ENCODE measurements around the gene MUSTN1.

MUSTN1 gene

DNA sequence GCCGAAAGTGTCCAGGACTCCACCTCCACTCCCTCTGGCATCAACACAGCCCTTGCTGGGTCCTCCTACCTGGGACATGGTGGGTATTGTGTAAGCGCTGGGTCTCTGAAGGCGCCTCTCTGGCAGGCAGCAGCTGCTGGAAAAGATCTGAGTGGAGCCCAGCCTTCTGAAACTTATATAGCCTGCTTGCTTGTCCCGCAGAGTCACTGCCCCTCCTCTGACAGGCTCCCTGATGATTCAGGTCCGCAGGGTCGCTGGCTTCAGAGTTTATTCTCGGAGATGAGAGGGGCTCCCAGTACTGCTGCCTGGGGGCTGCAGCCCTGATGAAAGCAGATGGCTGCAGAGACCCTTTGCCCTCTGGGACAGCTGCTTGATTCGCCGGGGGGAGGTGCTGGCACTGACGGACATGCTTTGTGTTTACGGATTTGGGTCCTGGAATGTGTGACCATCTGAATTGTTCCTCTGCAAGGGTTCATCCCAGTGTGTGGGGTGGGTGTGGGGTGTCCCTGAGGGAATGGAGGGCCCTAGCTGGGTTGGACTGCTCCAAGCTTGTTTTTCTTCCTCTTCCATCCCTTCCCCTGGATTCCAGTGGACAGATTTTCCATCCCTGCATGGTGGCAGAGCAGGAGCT is at the start of gene MUSTN1:
MUSTN1 (minus strand) TSS at position 149 of the 631 bp plus-strand sequence; CDS start at position 78, 71 bp downstream.
- peak within 1 kb of the TSS; percentile 71 for H3K4me3 ChIP-seq
- TF ChIP-seq, protein P1, sequence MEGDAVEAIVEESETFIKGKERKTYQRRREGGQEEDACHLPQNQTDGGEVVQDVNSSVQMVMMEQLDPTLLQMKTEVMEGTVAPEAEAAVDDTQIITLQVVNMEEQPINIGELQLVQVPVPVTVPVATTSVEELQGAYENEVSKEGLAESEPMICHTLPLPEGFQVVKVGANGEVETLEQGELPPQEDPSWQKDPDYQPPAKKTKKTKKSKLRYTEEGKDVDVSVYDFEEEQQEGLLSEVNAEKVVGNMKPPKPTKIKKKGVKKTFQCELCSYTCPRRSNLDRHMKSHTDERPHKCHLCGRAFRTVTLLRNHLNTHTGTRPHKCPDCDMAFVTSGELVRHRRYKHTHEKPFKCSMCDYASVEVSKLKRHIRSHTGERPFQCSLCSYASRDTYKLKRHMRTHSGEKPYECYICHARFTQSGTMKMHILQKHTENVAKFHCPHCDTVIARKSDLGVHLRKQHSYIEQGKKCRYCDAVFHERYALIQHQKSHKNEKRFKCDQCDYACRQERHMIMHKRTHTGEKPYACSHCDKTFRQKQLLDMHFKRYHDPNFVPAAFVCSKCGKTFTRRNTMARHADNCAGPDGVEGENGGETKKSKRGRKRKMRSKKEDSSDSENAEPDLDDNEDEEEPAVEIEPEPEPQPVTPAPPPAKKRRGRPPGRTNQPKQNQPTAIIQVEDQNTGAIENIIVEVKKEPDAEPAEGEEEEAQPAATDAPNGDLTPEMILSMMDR (IDR thresholded peaks at IDR 0.05): no peak
- peak; percentile 85 for DNase-seq (ENCODE audit: low spot score)
- H3K27ac ChIP-seq: peak within 1 kb of the TSS; percentile 93 to 97

DNA sequence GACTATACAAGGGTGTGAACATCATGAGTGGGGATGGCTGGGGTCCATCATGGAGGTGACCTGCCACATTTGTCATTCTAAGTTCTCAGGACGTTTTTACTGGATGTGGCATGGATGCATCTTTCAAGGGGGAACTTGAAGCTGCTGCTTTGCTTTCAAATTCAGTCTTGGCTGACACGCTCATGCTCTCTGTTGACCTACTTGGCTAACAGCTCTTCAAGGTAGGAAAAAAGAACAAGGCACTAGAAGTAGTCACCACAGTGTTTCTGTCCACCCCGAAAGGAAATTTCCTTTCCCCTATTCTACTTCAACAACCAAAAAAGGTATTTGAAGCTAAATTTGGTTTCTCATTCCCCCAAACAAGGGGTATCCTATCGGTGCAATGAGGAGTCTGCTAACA is 47.6 kb upstream of the MUSTN1 start:
- H3K4me3 ChIP-seq: no peak overlapping the region
- no peak for DNase-seq (ENCODE audit: low spot score)
- TF ChIP-seq, protein P1 (IDR thresholded peaks at IDR 0.05): no peak
- no peak overlapping the region for H3K27ac ChIP-seq

DNA sequence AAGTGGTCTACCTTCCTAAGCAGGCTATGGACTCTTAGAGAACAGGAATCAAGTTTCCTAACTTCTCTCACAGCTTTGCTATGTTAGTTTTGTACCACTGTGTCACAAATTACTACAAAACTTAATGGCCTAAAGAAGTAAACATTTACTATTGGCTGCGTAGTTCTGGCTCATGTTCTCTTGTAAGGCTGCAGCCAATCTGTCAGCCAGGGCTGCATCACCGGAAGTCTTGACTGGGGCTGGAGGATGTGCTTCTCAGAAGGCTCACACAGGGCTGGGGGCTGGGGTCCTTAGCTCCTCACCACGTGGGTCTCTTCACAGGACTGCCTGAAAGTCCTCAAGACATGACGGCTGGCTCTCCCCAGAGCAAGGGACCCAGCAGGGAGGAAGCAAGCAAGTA is 47.1 kb upstream of the MUSTN1 start:
- DNase-seq (ENCODE audit: low spot score): no peak
- H3K27ac ChIP-seq: no peak overlapping the region
- TF ChIP-seq, protein P1 (IDR thresholded peaks at IDR 0.05): no peak
- no peak overlapping the region for H3K4me3 ChIP-seq

DNA sequence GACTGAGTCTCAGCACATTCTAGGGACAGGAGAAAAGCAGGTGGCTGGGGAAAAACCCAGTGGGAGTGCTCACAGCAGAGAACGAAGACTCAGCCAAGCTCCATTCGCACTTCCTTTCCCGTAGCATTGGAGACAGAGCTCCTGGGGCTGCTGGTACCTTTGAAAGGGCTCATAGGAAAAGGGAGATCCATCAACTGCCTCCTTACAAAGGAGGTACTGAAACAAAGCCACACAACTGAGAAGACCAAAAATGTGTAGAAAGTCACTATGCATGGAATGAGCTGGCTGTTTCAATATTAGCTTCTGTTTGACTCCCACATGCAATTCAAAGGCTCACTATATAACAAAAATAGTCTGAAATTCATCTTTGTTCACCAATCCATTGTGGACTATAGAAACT is 45.7 kb upstream of the MUSTN1 start:
- no peak overlapping the region for H3K27ac ChIP-seq

DNA sequence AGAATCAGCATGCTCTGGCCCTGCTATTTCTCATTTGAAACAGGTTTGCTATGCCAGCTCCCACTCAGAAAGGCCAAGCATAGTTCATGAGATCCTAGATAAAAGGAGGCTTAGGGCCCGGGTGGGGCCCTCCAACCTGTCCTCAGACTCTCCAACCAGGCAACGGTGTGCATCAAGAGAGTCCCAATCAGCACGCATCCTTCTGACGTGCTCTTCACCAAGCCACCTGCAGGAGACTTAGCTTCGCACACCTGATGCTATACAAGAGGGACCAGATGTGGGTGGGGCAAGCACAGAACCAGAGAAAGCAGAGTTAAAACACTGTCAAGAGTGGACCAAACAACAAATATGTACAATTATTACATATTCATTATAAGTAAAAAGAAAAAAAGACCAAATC is 45.2 kb upstream of the MUSTN1 start:
- no peak overlapping the region for H3K4me3 ChIP-seq
- H3K27ac ChIP-seq: no peak overlapping the region
- no peak for DNase-seq (ENCODE audit: low spot score)
- TF ChIP-seq, protein P1 (IDR thresholded peaks at IDR 0.05): no peak

More for the DNA sequence above, 45.7 kb upstream of the MUSTN1 start:
- TF ChIP-seq, protein P1 (IDR thresholded peaks at IDR 0.05): no peak
- no peak overlapping the region for H3K4me3 ChIP-seq
- DNase-seq (ENCODE audit: low spot score): no peak

DNA sequence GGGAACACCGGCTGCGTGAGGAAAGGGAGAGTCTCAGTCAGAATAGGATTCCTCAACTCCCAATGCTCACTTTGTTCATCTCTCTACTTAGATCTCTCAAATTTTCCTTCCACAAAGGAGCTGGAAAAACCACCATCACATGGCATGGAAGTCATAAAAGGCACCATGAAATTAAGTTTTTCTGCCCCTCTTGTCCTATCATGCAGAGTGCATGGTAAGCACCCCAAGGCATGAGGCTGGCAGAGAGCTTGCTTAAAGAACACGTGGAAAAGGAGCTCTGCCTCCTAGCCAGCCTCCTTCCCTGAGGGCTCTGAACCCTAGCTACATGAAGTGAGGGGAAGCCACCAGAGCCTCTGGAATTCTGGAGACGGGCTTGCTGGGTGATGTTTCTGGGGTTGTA is 44.8 kb upstream of the MUSTN1 start:
- DNase-seq (ENCODE audit: low spot score): no peak
- TF ChIP-seq, protein P1 (IDR thresholded peaks at IDR 0.05): no peak
- no peak overlapping the region for H3K4me3 ChIP-seq
- no peak overlapping the region for H3K27ac ChIP-seq

DNA sequence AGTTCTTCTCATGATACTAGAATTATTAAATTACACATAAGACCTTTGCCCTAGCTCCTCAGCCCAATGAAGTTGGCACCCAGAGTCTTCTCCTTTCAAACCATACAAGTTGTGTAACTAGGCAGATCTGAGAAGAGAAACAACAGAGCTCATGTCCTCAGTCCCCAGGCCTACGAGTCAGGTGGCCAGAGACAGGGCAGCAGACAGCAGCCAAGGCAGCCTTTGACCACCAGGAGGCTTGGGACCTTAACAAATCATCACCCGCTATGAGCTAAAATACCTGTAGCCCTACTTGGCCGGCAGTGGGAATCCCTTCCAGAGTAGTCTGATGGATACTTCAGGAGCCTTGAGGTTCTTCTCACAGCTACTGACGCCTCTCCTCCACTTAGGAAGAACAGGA is 44.3 kb upstream of the MUSTN1 start:
- TF ChIP-seq, protein P1 (IDR thresholded peaks at IDR 0.05): no peak
- DNase-seq (ENCODE audit: low spot score): no peak
- Histone ChIP-seq H3K27ac (no peak overlapping the region), H3K4me3 (no peak overlapping the region)
